Keratinocyte (primary cell): Measurements from ENCODE around the gene ZNF619. TPM values are rescaled to one million over a fixed set of nuclear protein-coding genes. Genes with fewer than 3 reads are reported as not detected.

Source experiments
- DNase-seq: peaks from one replicate; pipeline ENCODE4 v3.0.0-alpha.2; 2011; ENCODE audit warnings: low read depth, missing footprints, low spot score
- FAIRE-seq: peaks from 2 replicates; lab custom pipeline; 2011; peaks lifted over from hg19 to GRCh38; lab: Jason Lieb, UNC
- H2AFZ ChIP-seq: 2 replicates; pipeline ENCODE4 v1.6.0; 2012; ENCODE audit warnings: low read length, control low read depth, inconsistent platforms; ENCODE audit not compliant: control insufficient read depth
- H3K27ac ChIP-seq: 2 replicates; pipeline ENCODE4 v1.5.1; 2011; ENCODE audit warnings: low read length; ENCODE audit not compliant: control insufficient read depth, insufficient read depth
- H3K27me3 ChIP-seq: 3 replicates; pipeline ENCODE4 v1.6.0; 2011; ENCODE audit warnings: low read length; ENCODE audit not compliant: control insufficient read depth, insufficient read depth; ENCODE audit errors: extremely low read depth
- H3K36me3 ChIP-seq, 2 experiments: 2 replicates in 1 of 2; 3 replicates in 1 of 2; pipeline ENCODE4 v1.5.1; 2011; ENCODE audit warnings: low read length in 2 of 2, mild to moderate bottlenecking in 1 of 2; ENCODE audit not compliant: control insufficient read depth in 2 of 2, insufficient read depth in 2 of 2; ENCODE audit errors: extremely low read depth in 1 of 2
- H3K4me1 ChIP-seq: 3 replicates; pipeline ENCODE4 v1.5.1; 2011; ENCODE audit warnings: low read length; ENCODE audit not compliant: control insufficient read depth, insufficient read depth; ENCODE audit errors: extremely low read depth
- H3K4me2 ChIP-seq: 3 replicates; pipeline ENCODE4 v1.6.0; 2011; ENCODE audit warnings: low read depth, low read length; ENCODE audit not compliant: control insufficient read depth, insufficient read depth; ENCODE audit errors: extremely low read depth
- H3K4me3 ChIP-seq, 3 experiments: fragments of 200-600 bp in 1 of 3; sonication (generic) in 1 of 3; 2 replicates in 2 of 3; 3 replicates in 1 of 3; pipeline ENCODE4 v1.5.1; 2011 to 2016; ENCODE audit warnings: low read length in 3 of 3, mild to moderate bottlenecking in 3 of 3, control low read depth in 2 of 3, inconsistent platforms in 1 of 3, low read depth in 1 of 3, mixed read lengths in 1 of 3, mixed run types in 1 of 3, moderate library complexity in 1 of 3; ENCODE audit not compliant: control insufficient read depth in 2 of 3, insufficient read depth in 2 of 3; ENCODE audit errors: extremely low read depth in 1 of 3
- H3K79me2 ChIP-seq: 2 replicates; pipeline ENCODE4 v1.6.0; 2012; ENCODE audit warnings: low read length; ENCODE audit not compliant: control insufficient read depth, insufficient read depth
- H3K9ac ChIP-seq: 3 replicates; pipeline ENCODE4 v1.6.0; 2011; ENCODE audit warnings: low read length; ENCODE audit not compliant: control insufficient read depth, insufficient read depth; ENCODE audit errors: extremely low read depth
- H3K9me1 ChIP-seq: 3 replicates; pipeline ENCODE4 v1.6.0; 2011; ENCODE audit warnings: low read length; ENCODE audit not compliant: control insufficient read depth, insufficient read depth; ENCODE audit errors: extremely low read depth
- H3K9me3 ChIP-seq: 2 replicates; pipeline ENCODE4 v1.5.1; 2012; ENCODE audit warnings: low read depth, low read length; ENCODE audit not compliant: control insufficient read depth
- H4K20me1 ChIP-seq: 3 replicates; pipeline ENCODE4 v1.6.0; 2011; ENCODE audit warnings: low read length; ENCODE audit not compliant: control insufficient read depth, insufficient read depth; ENCODE audit errors: extremely low read depth
- EZH2 ChIP-seq: IDR thresholded peaks from one replicate; pipeline ENCODE4 v1.6.1; 2012; ENCODE audit warnings: inconsistent platforms, mild to moderate bottlenecking, low read length, moderate library complexity
- dilution Hi-C: fragments of 300-500 bp; cut with MboI; formaldehyde crosslinking; loops from one replicate; pipeline ENCODE4 v1.7.0; 2020; ENCODE audit warnings: low sequenced_read_pairs; ENCODE audit not compliant: extremely low pct_ligation_motif_present
- polyA plus RNA-seq, 5 experiments: library from polyadenylated mRNA; depleted of rRNA in 3 of 5; stranded (reverse) in 3 of 5; stranded (forward) in 1 of 5; unstranded in 1 of 5; fragments of >200 nt; gene quantifications; 1 replicate in 1 of 5; 2 replicates in 3 of 5; 3 replicates in 1 of 5; pipeline versions ENCODE4 v1.2.1 to v1.2.3, GENCODE V29; 2011 to 2012; ENCODE audit warnings: missing spikeins in 2 of 5, low read depth in 1 of 5, low replicate concordance in 1 of 5
- TF ChIP-seq, protein P1 (sequence below), 3 experiments: IDR thresholded peaks in 1 of 3; conservative IDR thresholded peaks in 1 of 3; optimal IDR thresholded peaks in 1 of 3; 2 replicates in 2 of 3; 3 replicates in 1 of 3; pipeline versions ENCODE3 to v1.5.1; 2011; ENCODE audit warnings: low read length in 3 of 3, mild to moderate bottlenecking in 3 of 3, moderate library complexity in 2 of 3, control low read depth in 1 of 3, inconsistent platforms in 1 of 3; ENCODE audit not compliant: insufficient read depth in 2 of 3; ENCODE audit errors: extremely low read depth in 1 of 3

ZNF619 gene
- polyA plus RNA-seq, 1 donor (not counting 4 experiments of a cell fraction or from before 2014, with no cell fraction given) = 3.1 TPM

DNA sequence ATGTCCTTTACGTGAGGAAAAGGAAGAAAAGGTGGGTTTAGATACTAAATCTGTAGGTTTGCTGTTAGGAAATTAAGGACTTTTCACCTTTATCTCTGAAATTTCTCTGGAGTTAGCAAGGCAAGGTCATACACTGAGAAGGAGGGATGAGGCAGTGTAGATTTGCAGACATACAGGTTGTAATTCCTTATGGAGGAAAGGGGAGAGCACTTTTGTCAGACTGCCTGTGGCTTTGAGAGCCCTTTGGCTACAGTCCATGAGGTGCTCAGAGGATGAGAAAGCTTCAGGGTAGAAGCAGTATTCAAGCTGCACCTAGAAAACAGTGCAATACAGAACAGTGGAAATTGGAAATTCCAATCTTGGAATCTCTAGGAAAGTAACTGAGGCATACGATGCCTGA, 11.5 kb upstream of the ZNF619 start:
- no peaks in the 10 kb centered on the region for H3K9me3 ChIP-seq
- dilution Hi-C loops = no loop called here
- H3K9me1 ChIP-seq = no peaks in the 10 kb centered on the region
- peaks cover 8% of the 10 kb centered on the region for H4K20me1 ChIP-seq
- H3K4me3 ChIP-seq = no peak overlapping the region
- DNase-seq = no peak
- no peak overlapping the region for H2AFZ ChIP-seq
- FAIRE-seq = no peak
- TF ChIP-seq EZH2 = no peak
- TF ChIP-seq, protein P1, sequence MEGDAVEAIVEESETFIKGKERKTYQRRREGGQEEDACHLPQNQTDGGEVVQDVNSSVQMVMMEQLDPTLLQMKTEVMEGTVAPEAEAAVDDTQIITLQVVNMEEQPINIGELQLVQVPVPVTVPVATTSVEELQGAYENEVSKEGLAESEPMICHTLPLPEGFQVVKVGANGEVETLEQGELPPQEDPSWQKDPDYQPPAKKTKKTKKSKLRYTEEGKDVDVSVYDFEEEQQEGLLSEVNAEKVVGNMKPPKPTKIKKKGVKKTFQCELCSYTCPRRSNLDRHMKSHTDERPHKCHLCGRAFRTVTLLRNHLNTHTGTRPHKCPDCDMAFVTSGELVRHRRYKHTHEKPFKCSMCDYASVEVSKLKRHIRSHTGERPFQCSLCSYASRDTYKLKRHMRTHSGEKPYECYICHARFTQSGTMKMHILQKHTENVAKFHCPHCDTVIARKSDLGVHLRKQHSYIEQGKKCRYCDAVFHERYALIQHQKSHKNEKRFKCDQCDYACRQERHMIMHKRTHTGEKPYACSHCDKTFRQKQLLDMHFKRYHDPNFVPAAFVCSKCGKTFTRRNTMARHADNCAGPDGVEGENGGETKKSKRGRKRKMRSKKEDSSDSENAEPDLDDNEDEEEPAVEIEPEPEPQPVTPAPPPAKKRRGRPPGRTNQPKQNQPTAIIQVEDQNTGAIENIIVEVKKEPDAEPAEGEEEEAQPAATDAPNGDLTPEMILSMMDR (optimal IDR thresholded peaks at IDR 0.05 in 1 of 3, IDR thresholded peaks at IDR 0.05 in 1 of 3, conservative IDR thresholded peaks at IDR 0.05 in 1 of 3; ENCODE audit: extremely low read depth in 1 of 3, insufficient read depth in 2 of 3, low read length in 3 of 3) = no peak
- peaks cover 4% of the 10 kb centered on the region for H3K79me2 ChIP-seq
- H3K4me1 ChIP-seq = no peaks in the 10 kb centered on the region
- no peak overlapping the region for H3K4me2 ChIP-seq
- H3K9ac ChIP-seq = no peak overlapping the region
- peaks cover 18 to 33% of the 10 kb centered on the region in 2 experiments for H3K36me3 ChIP-seq
- no peaks in the 10 kb centered on the region for H3K27me3 ChIP-seq
- H3K27ac ChIP-seq = no peak overlapping the region

DNA sequence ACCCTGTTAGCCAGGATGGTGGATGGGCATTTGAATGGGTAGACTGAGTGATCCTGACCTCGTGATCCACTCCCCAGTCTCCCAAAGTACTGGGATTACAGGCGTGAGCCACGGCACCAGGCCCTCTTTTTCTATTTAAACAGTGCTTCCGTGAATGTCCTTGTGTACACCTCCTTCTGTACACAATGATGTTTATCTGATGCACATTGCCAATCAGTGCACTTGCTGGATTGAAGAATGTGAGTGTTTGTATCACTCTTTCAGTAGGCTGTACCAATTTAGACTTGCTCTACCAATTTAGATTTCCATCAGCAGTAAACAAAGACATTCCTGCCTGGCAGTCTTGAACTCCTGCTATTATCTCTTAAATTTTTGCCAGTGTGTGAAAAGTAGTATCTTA, 8.9 kb upstream of the ZNF619 start:
- H3K4me1 ChIP-seq = no peaks in the 10 kb centered on the region
- no peaks in the 10 kb centered on the region for H3K79me2 ChIP-seq
- peaks cover 6% of the 10 kb centered on the region for H4K20me1 ChIP-seq
- DNase-seq (no peak), FAIRE-seq (no peak)
- peaks cover 10 to 22% of the 10 kb centered on the region in 2 experiments for H3K36me3 ChIP-seq
- H3K4me2 ChIP-seq = no peak overlapping the region
- H3K27me3 ChIP-seq = no peaks in the 10 kb centered on the region
- H3K4me3 ChIP-seq = no peak overlapping the region
- no peak overlapping the region for H3K27ac ChIP-seq
- H3K9me3 ChIP-seq = no peaks in the 10 kb centered on the region
- H3K9ac ChIP-seq = no peak overlapping the region
- TF ChIP-seq, protein P1 (optimal IDR thresholded peaks at IDR 0.05 in 1 of 3, IDR thresholded peaks at IDR 0.05 in 1 of 3, conservative IDR thresholded peaks at IDR 0.05 in 1 of 3; ENCODE audit: extremely low read depth in 1 of 3, insufficient read depth in 2 of 3, low read length in 3 of 3) = no peak
- no peak for TF ChIP-seq EZH2
- dilution Hi-C loops = no loop called here
- no peaks in the 10 kb centered on the region for H3K9me1 ChIP-seq
- no peak overlapping the region for H2AFZ ChIP-seq
